GM18909 (cell line): ENCODE results near the gene COL26A1.
"Not testable (repeated sequence)": the region's sequence is repeated elsewhere in the genome, so short reads cannot be mapped to it uniquely, and the experiment has no call there.

Experiments
- ATAC-seq: cut with Tn5 transposase; IDR thresholded peaks from one replicate; pipeline ENCODE4 v1.9.1; 2021; ENCODE audit warnings: mild to moderate bottlenecking; ENCODE audit not compliant: unreplicated experiment, poor library complexity

The COL26A1 gene

GRCh38 chr7:101561293-101561692 lies 198.6 kb downstream of the COL26A1 start:
- not testable (repeated sequence) for ATAC-seq

DNA sequence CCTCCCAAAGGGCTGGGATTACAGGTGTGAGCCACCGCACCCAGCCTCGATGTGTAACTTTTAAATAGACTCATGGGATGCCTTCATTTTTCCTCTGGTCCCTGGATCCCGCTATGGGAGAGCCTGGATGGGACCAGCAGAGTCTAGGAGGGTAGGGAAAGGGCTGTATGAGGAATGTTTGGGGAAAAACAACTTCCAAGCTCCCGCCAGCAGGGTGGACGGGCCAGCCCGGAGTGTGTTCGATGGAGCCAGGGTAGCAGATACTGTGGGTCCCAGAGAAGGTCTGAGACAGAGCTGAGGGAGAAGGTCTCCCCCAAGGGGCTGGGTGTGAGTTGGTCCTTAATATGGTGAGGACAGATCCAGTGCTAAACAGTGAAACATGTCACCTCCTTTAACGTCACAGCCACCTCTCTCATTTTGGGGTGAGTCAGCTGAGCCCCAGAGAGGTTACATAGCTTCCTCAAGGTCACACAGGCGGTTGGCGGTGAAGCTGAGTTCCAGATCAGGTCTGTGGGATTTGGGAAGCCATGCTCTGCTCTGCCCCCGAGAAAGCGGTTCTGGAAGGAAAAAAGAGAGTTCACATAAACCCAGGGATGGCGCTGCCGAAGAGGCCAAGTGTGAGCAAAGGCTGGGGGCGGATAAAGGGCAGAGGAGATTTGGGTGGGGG lies 200.0 kb downstream of the COL26A1 start:
- no peak for ATAC-seq

GRCh38 chr7:101563198-101563901 lies 200.7 kb downstream of the COL26A1 start:
- ATAC-seq: no peak

GRCh38 chr7:101563943-101564777 lies 201.5 kb downstream of the COL26A1 start:
- ATAC-seq: no peak

GRCh38 chr7:101564778-101565211 lies 202.1 kb downstream of the COL26A1 start:
- ATAC-seq: no peak

GRCh38 chr7:101565601-101566209 lies 203.0 kb downstream of the COL26A1 start:
- ATAC-seq: no peak

GRCh38 chr7:101567230-101567629 lies 204.6 kb downstream of the COL26A1 start:
- no peak for ATAC-seq

DNA sequence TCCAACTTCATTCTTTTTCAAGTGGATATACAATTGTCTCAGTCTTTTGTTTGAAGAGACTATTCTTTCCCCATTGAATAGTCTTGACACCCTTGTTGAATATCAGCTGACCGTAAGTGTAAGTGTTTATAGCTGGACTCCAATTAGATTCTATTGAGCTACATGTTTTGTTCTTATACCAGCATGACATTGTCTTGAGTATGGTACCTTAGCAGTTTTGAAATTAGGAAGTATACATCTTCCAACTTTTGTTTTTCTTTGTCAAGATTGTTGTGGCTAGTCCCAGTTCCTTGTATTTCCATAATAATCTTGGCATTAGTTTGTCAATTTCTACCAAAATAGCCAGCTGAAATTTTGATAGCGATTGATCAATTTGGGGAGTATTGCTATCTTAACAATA lies 209.5 kb downstream of the COL26A1 start:
- no peak for ATAC-seq

DNA sequence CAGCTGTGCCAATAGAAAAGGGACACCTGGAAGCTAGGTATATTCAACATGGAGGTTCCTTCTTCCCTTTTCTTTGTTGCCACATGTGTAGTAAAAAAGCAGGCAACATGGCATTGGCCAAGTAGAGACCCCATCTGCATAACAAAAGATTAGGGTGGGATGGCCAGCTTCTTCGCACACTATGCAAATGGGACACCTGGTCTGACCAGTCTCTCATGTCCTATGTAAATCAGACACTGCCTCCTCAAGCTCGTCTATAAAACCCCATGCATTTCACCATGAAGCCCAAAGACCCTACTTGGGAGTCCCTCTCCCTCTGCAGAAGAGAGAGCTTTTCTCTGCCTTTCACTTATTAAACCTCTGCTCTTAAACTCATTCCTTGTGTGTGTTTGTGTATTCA lies 212.5 kb downstream of the COL26A1 start:
- ATAC-seq: no peak

DNA sequence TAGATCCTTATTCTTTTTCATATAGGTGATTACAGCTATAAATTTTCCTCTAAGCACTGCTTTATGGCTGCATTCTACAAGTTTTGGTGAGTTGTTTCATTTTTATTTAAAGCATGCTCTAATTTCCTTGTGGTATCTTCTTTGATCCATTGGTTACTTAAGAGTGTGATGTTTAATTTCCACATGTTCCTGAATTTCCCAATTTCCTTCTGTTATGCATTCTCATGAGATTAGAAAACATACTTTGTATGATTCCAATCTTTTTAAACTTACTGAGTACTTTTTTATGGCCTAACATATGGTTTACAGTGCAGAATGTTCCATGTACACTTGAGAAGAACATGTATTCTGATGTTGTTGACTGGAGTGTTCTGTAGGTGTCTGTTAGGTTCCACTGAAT lies 213.0 kb downstream of the COL26A1 start:
- ATAC-seq: no peak

DNA sequence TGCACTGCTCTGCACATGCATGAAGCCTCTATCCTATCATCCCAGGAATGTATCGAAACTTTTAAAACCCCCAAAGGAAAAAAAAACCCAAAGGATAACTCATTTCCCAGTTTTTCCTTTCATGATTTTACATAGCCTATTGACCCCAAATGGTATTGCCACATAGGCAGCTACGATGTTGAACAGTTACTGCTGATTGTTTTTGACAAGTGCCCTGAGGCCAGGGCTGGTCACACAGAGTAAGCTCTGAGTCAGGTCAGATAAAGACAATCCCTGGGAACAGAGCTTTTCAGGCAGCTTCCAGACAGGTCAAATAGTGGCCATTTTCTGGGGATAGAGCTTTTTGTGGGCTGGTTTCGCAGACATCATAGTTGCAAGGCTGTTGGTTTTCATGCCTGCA lies 214.3 kb downstream of the COL26A1 start:
- no peak for ATAC-seq

DNA sequence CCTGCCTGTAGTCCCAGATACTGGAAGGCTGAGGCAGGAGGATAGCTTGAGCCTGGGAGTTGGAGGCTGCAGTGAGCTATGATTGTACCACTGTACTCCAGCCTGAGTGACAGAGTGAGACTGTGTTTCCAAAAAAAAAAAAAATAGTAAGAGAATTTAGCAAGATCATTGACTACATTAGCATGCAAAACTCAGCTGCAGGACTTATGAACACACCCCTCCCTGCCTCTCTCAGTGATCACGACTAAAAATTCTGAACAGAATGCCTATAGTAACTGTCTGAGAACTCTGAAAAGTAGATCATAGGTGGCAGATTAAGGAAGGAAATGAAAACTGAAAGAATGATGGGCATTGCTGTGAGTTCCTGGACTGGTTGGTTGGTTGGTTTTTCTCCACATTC lies 215.9 kb downstream of the COL26A1 start:
- ATAC-seq: no peak

GRCh38 chr7:101580596-101580995 lies 217.9 kb downstream of the COL26A1 start:
- no peak for ATAC-seq

GRCh38 chr7:101581891-101582290 lies 219.2 kb downstream of the COL26A1 start:
- no peak for ATAC-seq

DNA sequence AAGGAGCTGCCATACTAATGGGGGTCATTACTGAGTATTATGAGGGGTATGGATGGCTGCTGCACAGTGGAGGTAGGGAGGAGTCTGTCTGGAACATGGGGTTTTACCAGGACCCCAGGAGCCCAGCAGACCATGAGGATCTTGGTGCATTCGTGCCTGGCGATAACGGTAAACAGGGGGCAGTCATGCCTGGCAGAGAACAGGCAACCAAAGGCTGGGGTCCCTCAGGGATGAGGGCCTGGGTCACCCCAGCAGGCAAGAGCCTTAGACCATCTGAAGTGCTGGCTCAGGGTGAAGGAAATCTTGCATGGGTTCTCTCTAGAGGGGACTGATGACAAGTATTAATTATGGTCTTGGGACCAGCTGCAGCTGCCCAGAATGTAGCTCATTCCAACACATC lies 220.3 kb downstream of the COL26A1 start:
- no peak for ATAC-seq

GRCh38 chr7:101586078-101586905 lies 223.6 kb downstream of the COL26A1 start:
- no peak for ATAC-seq

- no peak for ATAC-seq
These were observed 224.4 kb downstream of the COL26A1 start for GRCh38 chr7:101586906-101587677.

GRCh38 chr7:101588131-101588935 lies 225.7 kb downstream of the COL26A1 start:
- ATAC-seq: no peak
